ENCODE results near the gene HSD17B14. TPM values are rescaled to one million over a fixed set of nuclear protein-coding genes. Genes with fewer than 3 reads are reported as not detected.

Gene HSD17B14
- total and polyA plus RNA-seq, 9 of the 15 experiments (the other 6 are each of a cell fraction or from before 2014, with no cell fraction given): 0.16 TPM; not detected in 8

DNA sequence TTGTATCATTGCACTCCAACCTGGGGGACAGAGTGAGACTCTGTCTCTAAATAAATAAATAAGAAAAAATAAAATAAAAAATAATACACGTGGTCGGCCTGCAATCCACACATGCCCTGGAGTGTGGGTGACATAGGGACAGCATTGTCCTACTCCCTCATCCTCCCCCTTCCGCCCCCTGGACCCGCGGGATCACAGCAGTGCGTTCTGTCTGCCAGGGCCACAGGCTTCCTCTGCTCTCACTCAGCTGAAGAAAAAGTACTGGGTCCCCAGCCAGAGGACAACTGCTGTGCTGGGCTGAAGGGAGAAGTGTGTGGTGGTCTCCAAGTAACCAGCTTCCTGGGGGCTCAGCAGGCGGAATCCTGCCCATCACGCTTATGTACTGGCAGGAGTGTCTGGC lies 31.8 kb downstream of the HSD17B14 start:
- no peak overlapping the region for H3K4me3 ChIP-seq
- no peak overlapping the region for H3K27ac ChIP-seq (ENCODE audit: extremely low read depth, low read depth, low read length)
- H3K4me2 ChIP-seq (ENCODE audit: insufficient read depth, low read length): no peak overlapping the region
- no TSS peak for BruUV-seq (replicated peaks)
- ATAC-seq (no peak), DNase-seq (ENCODE audit: extremely low read depth in 1 of 4, low spot score in 3 of 4) (no peak), FAIRE-seq (no peak)
- TF ChIP-seq GABPB1 (CRISPR knock-in tag; IDR thresholded peaks at IDR 0.05) (no peak), RNF2 (IDR thresholded peaks at IDR 0.05) (no peak), MED1 (CRISPR knock-in tag; IDR thresholded peaks at IDR 0.05; ENCODE audit: borderline replicate concordance) (no peak), CTBP1 (IDR thresholded peaks at IDR 0.05; ENCODE audit: borderline replicate concordance) (no peak), MECOM (CRISPR knock-in tag; IDR thresholded peaks at IDR 0.05) (no peak), MAZ (CRISPR knock-in tag; conservative IDR thresholded peaks at IDR 0.05 in 1 of 2, IDR thresholded peaks at IDR 0.05 in 1 of 2) (no peak), ZNF780A (CRISPR knock-in tag; IDR thresholded peaks at IDR 0.05) (no peak), TRIM24 (IDR thresholded peaks at IDR 0.05) (no peak), PTTG1 (tag; IDR thresholded peaks at IDR 0.05; ENCODE audit: low read depth) (no peak)
- POLR2A ChIA-PET: interaction anchor here (0.6 to 1.0 kb wide), 4 partner anchors 9 to 454 kb away, joined by 3 to 5 read pairs (median 4); no protein-coding TSS in a partner anchor
- in situ Hi-C loops (cut with MboI): no loop called here
- H3K36me3 ChIP-seq (ENCODE audit: control insufficient read depth, insufficient read depth, low read length): peaks cover 42% of the 10 kb centered on the region; the same call in 1 of the 3 replicates
- H3K79me2 ChIP-seq (ENCODE audit: control insufficient read depth, insufficient read depth, low read length): peaks cover 35% of the 10 kb centered on the region
- peaks cover 3% of the 10 kb centered on the region for H3K9me1 ChIP-seq (ENCODE audit: control insufficient read depth, insufficient read depth, low read length)
- no peak overlapping the region for H2AFZ ChIP-seq (ENCODE audit: low read depth, low read length)
- peaks cover 18 to 38% of the 10 kb centered on the region in 2 experiments for H3K4me1 ChIP-seq (replicated peaks in 1 of 2; ENCODE audit: control insufficient read depth in 2 of 2, insufficient read depth in 2 of 2, low read length in 2 of 2)
- CTCF ChIA-PET (ENCODE audit: low intra/inter-chr PET ratio): no interaction called here
- intact Hi-C loops (cut with micrococcal nuclease): no loop called here
- H3K9ac ChIP-seq (ENCODE audit: insufficient read depth in 1 of 2, low read depth in 2 of 2, low read length in 2 of 2): no peak overlapping the region
- no peaks in the 10 kb centered on the region for H3K9me3 ChIP-seq (replicated peaks; ENCODE audit: control insufficient read depth, insufficient read depth, low read depth, low read length)
- H3K27me3 ChIP-seq (ENCODE audit: control insufficient read depth in 2 of 2, insufficient read depth in 2 of 2, low read length in 2 of 2): no peaks in the 10 kb centered on the region
- H4K20me1 ChIP-seq (replicated peaks; ENCODE audit: control insufficient read depth, insufficient read depth, low read length): 0 out of 2 replicates have a peak, but pooled peaks cover 3% of the 10 kb centered on the region
- 78% methylated on average over 8 of the region's 8 CpGs for WGBS (ENCODE audit: insufficient coverage, low coverage, missing lambda C conversion rate)

Data from K562 (cell line).